SU-DHL-6 (cell line): ENCODE data around the gene SETD1A.

Source experiments
- CTCF ChIP-seq: fragments of 200-600 bp; sonication (generic); IDR thresholded peaks from one replicate; pipeline ENCODE4 v1.5.1; 2017; ENCODE audit warnings: antibody characterized with exemption, mild to moderate bottlenecking, low read length, moderate library complexity; ENCODE audit not compliant: insufficient read depth, poor library complexity, severe bottlenecking
- EZH2phosphoT487 ChIP-seq: fragments of 200-600 bp; sonication (generic), shearing (Covaris generic); conservative IDR thresholded peaks from 2 replicates; pipeline ENCODE4 v1.6.1; 2018; ENCODE audit warnings: mild to moderate bottlenecking, antibody characterized with exemption, low read length, moderate library complexity, mixed read lengths

- no peak for TF ChIP-seq CTCF
- TF ChIP-seq EZH2phosphoT487 = no peak
Measured at GRCh38 chr16:30928390-30928789, 29.2 kb upstream of the SETD1A start.
